ENCODE results near the gene TAC3.
"Not testable (repeated sequence)": the region's sequence is repeated elsewhere in the genome, so short reads cannot be mapped to it uniquely, and the experiment has no call there.

TAC3 gene

DNA sequence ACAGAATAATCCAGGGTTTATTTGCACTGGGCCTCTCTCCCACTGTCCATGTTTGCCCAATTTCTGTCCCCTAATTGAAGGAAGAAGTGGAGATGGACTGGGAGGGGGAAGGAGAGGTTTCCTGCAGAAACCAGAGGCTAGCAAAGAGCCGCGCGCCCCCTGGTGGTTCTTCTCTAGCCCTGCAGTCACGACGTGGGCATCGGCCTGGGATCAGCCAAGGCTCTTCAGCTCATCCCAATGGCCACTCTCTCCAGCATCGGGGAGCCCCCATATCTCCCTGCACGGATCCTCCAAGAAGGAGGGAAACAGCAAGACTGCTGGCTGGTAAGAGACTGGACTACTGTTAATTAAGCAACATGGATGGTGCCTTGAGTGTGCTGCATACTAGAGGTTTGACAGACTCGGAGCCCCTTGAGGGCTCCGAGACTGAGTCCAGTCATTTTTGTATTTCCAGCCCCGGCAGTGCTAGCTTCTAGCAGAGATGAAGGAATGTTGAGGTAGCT is 28.7 kb downstream of the TAC3 start:
- Histone ChIP-seq H3K9ac (ENCODE audit: low read length) (no peak overlapping the region), H3K4me3 (ENCODE audit: low read length) (no peak overlapping the region), H3K4me1 (ENCODE audit: control insufficient read depth, insufficient read depth, low read length) (peaks cover 8% of the 10 kb centered on the region), H3K9me3 (ENCODE audit: control insufficient read depth, low read length) (no peaks in the 10 kb centered on the region), H3K36me3 (ENCODE audit: control insufficient read depth, insufficient read depth, low read length) (no peaks in the 10 kb centered on the region), H3K27me3 (ENCODE audit: control insufficient read depth, insufficient read depth, low read length) (peaks cover 3% of the 10 kb centered on the region)

GRCh38 chr12:56987011-56987410 is 29.3 kb downstream of the TAC3 start:
- Histone ChIP-seq H3K4me1 (ENCODE audit: control insufficient read depth, insufficient read depth, low read length) (peaks cover 8% of the 10 kb centered on the region), H3K27me3 (ENCODE audit: control insufficient read depth, insufficient read depth, low read length) (peaks cover 3% of the 10 kb centered on the region), H3K36me3 (ENCODE audit: control insufficient read depth, insufficient read depth, low read length) (no peaks in the 10 kb centered on the region), H3K4me3 (ENCODE audit: low read length) (no peak overlapping the region), H3K9me3 (ENCODE audit: control insufficient read depth, low read length) (no peaks in the 10 kb centered on the region), H3K9ac (ENCODE audit: low read length) (no peak overlapping the region)

DNA sequence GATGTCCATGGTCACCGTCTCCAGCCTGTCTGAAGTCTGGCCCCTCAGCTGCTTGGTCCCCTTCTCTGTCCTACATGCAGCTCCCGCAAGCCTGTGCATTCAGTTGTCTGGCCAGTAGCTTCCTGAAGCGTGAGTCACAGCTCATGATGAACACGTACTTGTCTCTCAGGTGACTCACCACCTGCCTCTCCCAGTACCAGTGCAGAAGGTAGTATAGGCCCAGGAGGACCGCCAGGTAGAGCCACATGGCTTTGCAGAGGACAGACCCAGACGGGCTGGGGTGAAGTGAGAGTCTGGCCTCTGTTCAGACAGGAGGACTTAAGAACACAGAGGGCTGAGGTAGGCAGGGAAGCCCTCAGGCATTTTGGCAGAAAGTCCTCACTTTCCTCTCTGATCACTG is 30.6 kb downstream of the TAC3 start:
- not testable (repeated sequence) for H3K4me3 ChIP-seq (ENCODE audit: low read length); H3K9me3 ChIP-seq (ENCODE audit: control insufficient read depth, low read length); H3K27me3 ChIP-seq (ENCODE audit: control insufficient read depth, insufficient read depth, low read length); H3K36me3 ChIP-seq (ENCODE audit: control insufficient read depth, insufficient read depth, low read length); H3K9ac ChIP-seq (ENCODE audit: low read length); H3K4me1 ChIP-seq (ENCODE audit: control insufficient read depth, insufficient read depth, low read length)

DNA sequence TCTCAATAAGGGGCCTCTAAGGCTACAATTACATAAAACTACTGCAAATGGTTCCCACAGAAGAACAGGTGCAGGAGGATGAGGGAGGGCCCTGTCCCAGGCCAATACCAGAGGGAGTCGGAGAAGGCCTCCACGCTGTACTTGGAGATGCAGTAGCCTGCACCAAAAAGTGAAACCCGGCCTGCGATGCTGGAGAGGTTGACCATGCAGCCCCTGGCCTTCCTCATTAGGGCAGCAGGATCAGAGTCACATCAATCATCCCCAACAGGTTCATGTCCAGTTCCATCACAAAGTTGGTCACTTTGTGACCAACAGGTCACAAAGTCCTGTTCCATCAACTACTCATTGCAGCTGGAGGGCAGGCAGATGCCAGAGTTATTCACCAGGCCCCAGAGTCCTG is 32.9 kb downstream of the TAC3 start:
- no peak overlapping the region for H3K4me3 ChIP-seq (ENCODE audit: low read length)
- H3K9ac ChIP-seq (ENCODE audit: low read length) = no peak overlapping the region
- peaks cover 3% of the 10 kb centered on the region for H3K27me3 ChIP-seq (ENCODE audit: control insufficient read depth, insufficient read depth, low read length)
- no peaks in the 10 kb centered on the region for H3K4me1 ChIP-seq (ENCODE audit: control insufficient read depth, insufficient read depth, low read length)
- no peaks in the 10 kb centered on the region for H3K36me3 ChIP-seq (ENCODE audit: control insufficient read depth, insufficient read depth, low read length)
- no peaks in the 10 kb centered on the region for H3K9me3 ChIP-seq (ENCODE audit: control insufficient read depth, low read length)

GRCh38 chr12:56982578-56983236 is 33.6 kb downstream of the TAC3 start:
- H3K9me3 ChIP-seq (ENCODE audit: control insufficient read depth, low read length); H3K27me3 ChIP-seq (ENCODE audit: control insufficient read depth, insufficient read depth, low read length); H3K4me1 ChIP-seq (ENCODE audit: control insufficient read depth, insufficient read depth, low read length); H3K9ac ChIP-seq (ENCODE audit: low read length); H3K36me3 ChIP-seq (ENCODE audit: control insufficient read depth, insufficient read depth, low read length); H3K4me3 ChIP-seq (ENCODE audit: low read length): not testable (repeated sequence)

DNA sequence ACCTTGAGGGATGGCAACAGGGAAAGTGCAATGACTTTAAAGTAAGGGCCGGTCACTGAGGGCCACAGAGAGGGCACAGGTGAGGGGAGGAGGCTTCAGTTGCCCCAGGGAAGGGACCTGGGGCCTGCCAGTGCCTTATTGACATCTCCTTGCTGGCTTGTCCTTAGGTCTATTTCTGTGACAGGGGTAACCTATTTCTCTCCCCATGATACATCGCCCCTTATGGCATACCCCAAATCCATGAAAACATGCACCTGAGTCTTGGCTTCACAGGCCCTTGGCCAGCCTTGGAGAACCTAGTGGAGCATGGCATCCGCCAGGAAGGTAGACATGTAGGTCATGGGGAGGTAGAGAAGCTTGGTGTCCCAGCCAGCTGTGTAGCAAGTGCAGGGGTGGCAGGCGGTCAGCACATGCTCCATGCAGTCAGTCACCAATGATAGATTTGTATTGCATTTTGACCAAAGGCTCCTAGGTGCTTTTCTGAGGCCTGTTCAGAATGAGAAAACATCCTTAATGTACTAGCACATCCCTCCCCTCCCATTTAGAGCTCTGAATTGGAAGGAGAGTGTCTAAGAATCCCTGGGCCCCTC is 35.3 kb downstream of the TAC3 start:
- no peaks in the 10 kb centered on the region for H3K9me3 ChIP-seq (ENCODE audit: control insufficient read depth, low read length)
- no peak overlapping the region for H3K4me3 ChIP-seq (ENCODE audit: low read length)
- no peak overlapping the region for H3K9ac ChIP-seq (ENCODE audit: low read length)
- no peaks in the 10 kb centered on the region for H3K27me3 ChIP-seq (ENCODE audit: control insufficient read depth, insufficient read depth, low read length)
- no peaks in the 10 kb centered on the region for H3K4me1 ChIP-seq (ENCODE audit: control insufficient read depth, insufficient read depth, low read length)
- H3K36me3 ChIP-seq (ENCODE audit: control insufficient read depth, insufficient read depth, low read length) = no peaks in the 10 kb centered on the region

- Histone ChIP-seq H3K4me1 (ENCODE audit: control insufficient read depth, insufficient read depth, low read length) (no peaks in the 10 kb centered on the region), H3K9ac (ENCODE audit: low read length) (no peak overlapping the region), H3K27me3 (ENCODE audit: control insufficient read depth, insufficient read depth, low read length) (no peaks in the 10 kb centered on the region), H3K9me3 (ENCODE audit: control insufficient read depth, low read length) (no peaks in the 10 kb centered on the region), H3K4me3 (ENCODE audit: low read length) (no peak overlapping the region), H3K36me3 (ENCODE audit: control insufficient read depth, insufficient read depth, low read length) (no peaks in the 10 kb centered on the region)
Measured at GRCh38 chr12:56980268-56980667, 36.1 kb downstream of the TAC3 start.

DNA sequence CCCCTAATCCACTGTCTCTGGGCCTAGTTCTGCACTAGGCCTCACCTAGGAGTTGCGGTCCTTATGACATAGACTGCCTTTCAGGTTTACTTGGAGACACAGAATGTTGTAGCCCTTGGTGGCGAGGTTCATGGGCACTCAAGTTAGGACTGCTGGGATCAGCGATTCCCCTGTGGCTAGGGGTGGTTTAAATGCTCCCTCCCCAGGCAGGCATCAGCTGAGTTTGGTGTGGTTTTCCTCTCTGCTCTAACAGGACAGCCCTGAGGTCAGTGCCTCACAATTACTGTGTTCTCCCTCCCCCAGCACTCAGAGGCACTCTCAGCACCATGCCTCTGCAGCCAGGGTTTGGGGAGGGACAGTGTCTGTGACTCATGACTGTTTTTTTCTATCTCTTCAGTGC is 36.7 kb downstream of the TAC3 start:
- Histone ChIP-seq H3K36me3 (ENCODE audit: control insufficient read depth, insufficient read depth, low read length) (no peaks in the 10 kb centered on the region), H3K9ac (ENCODE audit: low read length) (no peak overlapping the region), H3K4me1 (ENCODE audit: control insufficient read depth, insufficient read depth, low read length) (no peaks in the 10 kb centered on the region), H3K27me3 (ENCODE audit: control insufficient read depth, insufficient read depth, low read length) (no peaks in the 10 kb centered on the region), H3K9me3 (ENCODE audit: control insufficient read depth, low read length) (no peaks in the 10 kb centered on the region), H3K4me3 (ENCODE audit: low read length) (no peak overlapping the region)

GRCh38 chr12:56978397-56979138 is 37.8 kb downstream of the TAC3 start:
- Histone ChIP-seq H3K27me3 (ENCODE audit: control insufficient read depth, insufficient read depth, low read length) (no peaks in the 10 kb centered on the region), H3K4me3 (ENCODE audit: low read length) (no peak overlapping the region), H3K9ac (ENCODE audit: low read length) (no peak overlapping the region), H3K36me3 (ENCODE audit: control insufficient read depth, insufficient read depth, low read length) (no peaks in the 10 kb centered on the region), H3K4me1 (ENCODE audit: control insufficient read depth, insufficient read depth, low read length) (no peaks in the 10 kb centered on the region), H3K9me3 (ENCODE audit: control insufficient read depth, low read length) (no peaks in the 10 kb centered on the region)

GRCh38 chr12:56977361-56977760 is 39.0 kb downstream of the TAC3 start:
- H3K4me3 ChIP-seq (ENCODE audit: low read length); H3K9me3 ChIP-seq (ENCODE audit: control insufficient read depth, low read length); H3K4me1 ChIP-seq (ENCODE audit: control insufficient read depth, insufficient read depth, low read length); H3K9ac ChIP-seq (ENCODE audit: low read length); H3K36me3 ChIP-seq (ENCODE audit: control insufficient read depth, insufficient read depth, low read length); H3K27me3 ChIP-seq (ENCODE audit: control insufficient read depth, insufficient read depth, low read length): not testable (repeated sequence)

- not testable (repeated sequence) for H3K36me3 ChIP-seq (ENCODE audit: control insufficient read depth, insufficient read depth, low read length); H3K27me3 ChIP-seq (ENCODE audit: control insufficient read depth, insufficient read depth, low read length); H3K9me3 ChIP-seq (ENCODE audit: control insufficient read depth, low read length); H3K4me1 ChIP-seq (ENCODE audit: control insufficient read depth, insufficient read depth, low read length); H3K4me3 ChIP-seq (ENCODE audit: low read length); H3K9ac ChIP-seq (ENCODE audit: low read length)
Measured at GRCh38 chr12:56974224-56974623, 42.1 kb downstream of the TAC3 start.

DNA sequence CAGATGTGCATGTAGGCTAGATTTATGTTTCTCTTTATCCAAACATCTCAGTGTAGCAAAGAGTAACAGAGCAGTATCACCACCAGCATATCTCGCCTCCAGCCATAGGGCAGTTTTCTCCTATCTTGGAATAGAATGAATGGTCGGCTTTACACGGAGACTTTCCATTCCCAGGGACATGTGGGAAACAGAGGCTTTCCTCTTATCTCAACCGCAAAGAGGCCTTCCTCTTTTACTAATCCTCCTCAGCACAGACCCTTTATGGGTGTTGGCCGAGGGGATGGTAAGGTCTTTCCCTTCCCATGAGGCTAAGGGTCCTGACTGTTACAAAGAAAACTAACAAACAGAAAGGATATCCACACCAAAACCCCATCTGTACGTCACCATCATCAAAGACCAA is 47.4 kb downstream of the TAC3 start:
- H3K4me3 ChIP-seq (ENCODE audit: low read length); H3K36me3 ChIP-seq (ENCODE audit: control insufficient read depth, insufficient read depth, low read length); H3K9ac ChIP-seq (ENCODE audit: low read length); H3K4me1 ChIP-seq (ENCODE audit: control insufficient read depth, insufficient read depth, low read length); H3K27me3 ChIP-seq (ENCODE audit: control insufficient read depth, insufficient read depth, low read length); H3K9me3 ChIP-seq (ENCODE audit: control insufficient read depth, low read length): not testable (repeated sequence)
